AG04449 (cell line): ENCODE results near the gene AGPAT2.

Experiments used
- CTCF ChIA-PET: fragments of 350-600 bp; formaldehyde crosslinking; extraction: SDS; loops from one replicate; lab custom pipeline; 2021; ENCODE audit warnings: antibody characterized with exemption; lab: Yijun Ruan, JAX
- POLR2A ChIA-PET: fragments of 400-600, 350-600 bp; formaldehyde crosslinking; extraction: SDS; loops from one replicate; lab custom pipeline; 2020; ENCODE audit warnings: antibody characterized with exemption, inconsistent platforms; lab: Yijun Ruan, JAX
- DNase-seq: peaks from one replicate; pipeline ENCODE4 v3.0.0-alpha.2; 2010; ENCODE audit warnings: low read depth, low spot score
- H3K4me3 ChIP-seq: 2 replicates; pipeline ENCODE4 v1.5.1; 2011; ENCODE audit warnings: low read depth, mild to moderate bottlenecking, control low read depth, low read length
- CTCF ChIP-seq: IDR thresholded peaks from one replicate; pipeline ENCODE4 v1.5.1; 2011; ENCODE audit warnings: mild to moderate bottlenecking, moderate library complexity, low read length, control low read depth, inconsistent platforms; ENCODE audit not compliant: insufficient read depth; ENCODE audit errors: missing control alignments

AGPAT2 gene

DNA sequence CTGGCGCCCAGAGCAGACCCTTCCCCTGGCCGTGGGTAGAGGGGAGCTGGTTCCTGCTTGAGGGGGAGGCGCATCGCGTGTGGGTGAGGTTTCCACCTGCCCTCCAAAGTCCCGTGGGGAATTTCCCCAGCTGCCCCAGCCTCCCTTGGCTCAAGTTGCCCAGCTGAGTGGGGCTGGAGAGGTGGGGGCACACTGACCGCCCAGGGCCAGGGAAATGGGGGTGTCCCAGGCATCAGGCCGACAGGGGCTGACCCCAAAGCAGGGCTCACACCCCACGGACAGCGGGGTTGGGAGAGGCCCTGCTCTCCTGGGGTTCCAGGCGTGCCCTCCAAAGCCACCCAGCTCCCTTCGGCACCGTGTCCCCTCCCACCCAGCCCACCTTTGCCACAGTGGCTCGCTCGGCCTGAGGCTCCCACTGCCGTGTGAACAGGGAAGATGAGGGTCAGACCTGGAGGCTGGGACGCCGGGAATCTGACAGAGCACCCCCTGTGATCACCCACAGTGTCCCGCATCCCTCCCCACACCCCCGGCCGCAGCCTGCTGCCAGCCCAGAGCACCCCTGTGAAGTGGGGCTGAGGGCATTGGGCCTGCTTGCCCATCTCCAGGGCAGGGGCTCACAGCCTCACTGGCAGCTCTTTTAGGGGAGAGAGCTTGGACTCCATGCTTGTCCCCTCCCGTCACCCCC is 25.5 kb downstream of the AGPAT2 start:
- TF ChIP-seq CTCF = no peak

DNA sequence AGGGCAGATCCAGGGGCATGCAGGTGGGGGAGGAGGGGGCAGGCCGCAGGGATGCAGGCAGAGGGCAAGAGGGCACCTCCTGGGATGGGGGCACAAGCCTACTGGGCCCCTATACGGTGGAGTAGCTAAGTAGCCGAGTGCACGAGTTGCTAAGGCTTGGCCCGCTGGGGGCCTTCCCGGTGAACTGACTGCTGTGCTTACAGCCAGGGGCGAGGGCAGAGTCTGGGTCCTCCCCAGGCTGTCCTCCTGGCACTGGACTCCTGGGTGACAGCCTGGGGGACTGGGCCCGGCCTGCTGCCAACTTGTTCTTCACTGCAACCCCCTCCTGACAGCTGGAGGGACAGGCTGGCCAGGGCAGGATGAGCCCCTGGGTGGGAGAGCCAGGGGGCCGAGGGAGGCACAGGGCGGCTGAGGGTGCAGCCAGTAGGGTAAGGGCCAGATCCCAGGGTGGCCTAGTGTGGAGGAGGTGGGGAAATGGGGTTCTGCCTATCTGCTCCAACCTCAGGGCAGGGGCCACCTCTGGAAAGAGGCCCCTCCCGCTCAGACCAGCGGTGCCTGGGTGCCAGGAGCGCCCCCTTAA is 26.2 kb downstream of the AGPAT2 start:
- no peak overlapping the region for H3K4me3 ChIP-seq
- POLR2A ChIA-PET = no interaction called here
- TF ChIP-seq CTCF = no peak

More for the DNA sequence above, 25.5 kb downstream of the AGPAT2 start:
- POLR2A ChIA-PET = no interaction called here
- no peak overlapping the region for H3K4me3 ChIP-seq
- no peak for DNase-seq
- CTCF ChIA-PET = interaction anchor here (1.0 to 1.5 kb wide), 2 partner anchors 10 to 176 kb away, joined by 5 read pairs; no protein-coding TSS in a partner anchor

GRCh38 chr9:136659861-136660784 is 27.1 kb downstream of the AGPAT2 start:
- CTCF ChIA-PET = interaction anchor here (1.6 to 3.4 kb wide), 2 partner anchors 12 kb away, joined by 11 to 16 read pairs; no protein-coding TSS in a partner anchor

More for the DNA sequence above, 26.2 kb downstream of the AGPAT2 start:
- CTCF ChIA-PET = interaction anchor here (1.5 to 1.6 kb wide), 2 partner anchors 11 to 175 kb away, joined by 5 to 11 read pairs; no protein-coding TSS in a partner anchor
- no peak for DNase-seq

DNA sequence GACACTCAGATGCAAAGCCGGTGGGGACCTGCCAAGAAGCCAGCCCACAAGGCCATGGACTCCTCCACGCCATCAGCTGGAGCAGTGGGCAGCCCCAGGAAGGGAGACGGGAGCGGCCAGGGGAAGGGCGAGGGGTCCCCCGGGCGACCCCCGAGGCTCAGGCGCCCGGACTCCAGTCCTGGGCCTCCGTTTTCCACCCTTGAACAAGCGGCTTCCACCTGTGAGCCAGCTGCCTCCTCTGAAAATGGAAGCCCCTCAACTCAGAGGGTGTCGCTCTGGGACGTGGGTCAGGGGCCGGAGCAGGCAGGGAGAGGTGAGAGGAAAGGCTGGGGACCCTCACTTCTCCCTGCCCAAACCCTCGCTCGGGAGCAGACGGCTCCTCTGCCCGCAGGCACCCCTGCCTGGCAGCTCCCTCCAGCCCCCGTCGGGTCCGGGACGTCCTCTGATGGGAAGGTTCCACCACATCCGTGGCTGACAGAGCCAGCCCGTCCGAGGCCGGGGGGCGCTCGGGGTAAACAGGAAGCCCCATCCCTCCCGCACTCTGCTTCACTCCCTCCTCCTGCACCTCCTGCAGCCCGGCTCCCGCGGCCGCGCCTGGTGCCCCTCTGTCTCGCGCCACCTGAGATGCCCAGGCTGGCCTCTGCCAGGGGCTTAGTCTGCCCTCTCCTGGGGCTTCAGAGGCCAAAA is 28.3 kb downstream of the AGPAT2 start:
- TF ChIP-seq CTCF = no peak
- ChIA-PET CTCF (interaction anchor here (3.4 kb wide), 1 partner anchor 13 kb away, joined by 16 read pairs; no protein-coding TSS in a partner anchor), POLR2A (no interaction called here)
- DNase-seq = no peak
- H3K4me3 ChIP-seq = no peak overlapping the region

More at GRCh38 chr9:136659861-136660784, 27.1 kb downstream of the AGPAT2 start:
- H3K4me3 ChIP-seq = no peak overlapping the region
- no peak for TF ChIP-seq CTCF
- no peak for DNase-seq
- POLR2A ChIA-PET = no interaction called here

GRCh38 chr9:136657974-136658848 is 29.0 kb downstream of the AGPAT2 start:
- DNase-seq = no peak
- no peak overlapping the region for H3K4me3 ChIP-seq
- ChIA-PET CTCF (interaction anchor here (1.1 to 3.4 kb wide), 2 partner anchors 11 to 14 kb away, joined by 4 to 16 read pairs; no protein-coding TSS in a partner anchor), POLR2A (no interaction called here)
- TF ChIP-seq CTCF = no peak
